Heart right ventricle (tissue), 16 donors: ENCODE results near the gene C9orf50. TPM values are rescaled to one million over a fixed set of nuclear protein-coding genes. Genes with fewer than 3 reads are reported as not detected.

Source experiments
- ATAC-seq, 8 donors: fragments of 200-7000 bp; cut with Tn5 transposase; one replicate each; pipeline ENCODE4 v1.9.1; 2020; ENCODE audit warnings: mild to moderate bottlenecking in 8 of 8, moderate library complexity in 8 of 8, moderate number of reproducible peaks in 1 of 8
- DNase-seq, 2 donors: peaks; one replicate each; pipeline ENCODE4 v3.0.0-alpha.2; 2020
- H3K27ac ChIP-seq, 10 donors: fragments of 200-600 bp; sonication (generic) in 2 of 10; one replicate each; pipeline versions ENCODE4 v1.5.0 to v1.8.0; 2020 to 2022; ENCODE audit warnings: mild to moderate bottlenecking in 3 of 10
- H3K27me3 ChIP-seq, 7 donors: fragments of 200-600 bp; one replicate each; pipeline ENCODE4 v1.8.0; 2021 to 2022; ENCODE audit warnings: mild to moderate bottlenecking in 2 of 7
- H3K36me3 ChIP-seq, 9 donors: fragments of 200-600 bp; sonication (generic) in 1 of 9; one replicate each; pipeline versions ENCODE4 v1.5.0 to v1.8.0; 2020 to 2022; ENCODE audit warnings: mild to moderate bottlenecking in 2 of 9
- H3K4me1 ChIP-seq, 9 donors: fragments of 200-600 bp; sonication (generic) in 1 of 9; one replicate each; pipeline versions ENCODE4 v1.5.0 to v1.8.0; 2020 to 2022; ENCODE audit warnings: mild to moderate bottlenecking in 4 of 9
- H3K4me3 ChIP-seq, 10 donors: fragments of 200-600 bp; sonication (generic) in 2 of 10; one replicate each; pipeline versions ENCODE4 v1.5.0 to v1.8.0; 2020 to 2022; ENCODE audit warnings: mild to moderate bottlenecking in 7 of 10, moderate library complexity in 2 of 10
- H3K9me3 ChIP-seq, 11 donors: fragments of 200-600 bp in 10 of 11; sonication (generic) in 2 of 11; one replicate each; pipeline versions ENCODE4 v1.5.0 to v1.8.0; 2013 to 2022; ENCODE audit warnings: mild to moderate bottlenecking in 2 of 11, control low read depth in 1 of 11, moderate library complexity in 1 of 11
- CTCF ChIP-seq, 9 donors: fragments of 200-600 bp; sonication (generic) in 2 of 9; IDR thresholded peaks; one replicate each; pipeline versions ENCODE4 v1.5.0 to v1.8.0; 2021 to 2022; ENCODE audit warnings: antibody characterized with exemption in 9 of 9, mild to moderate bottlenecking in 5 of 9, moderate library complexity in 1 of 9
- WGBS, 2 donors: extraction: QIAGEN DNeasy Blood & Tissue Kit; methylation state at CpG; one replicate each; pipeline ENCODE4 v1.1.7; 2013; ENCODE audit warnings: inconsistent platforms in 1 of 2; 5-methylcytosine and 5-hydroxymethylcytosine counted together
- intact Hi-C, 10 donors: fragments of 100-400 bp; cut with DNase I; formaldehyde crosslinking; loops; one replicate each; pipeline versions ENCODE4 v1.11.1 to v1.14.2; 2022
- polyA plus RNA-seq, 2 donors: library from polyadenylated mRNA; stranded (reverse); fragments of 200-250 nt; gene quantifications; one replicate each; pipeline ENCODE4 v1.2.3, GENCODE V29; 2013
- total RNA-seq, 10 donors: library from RNA; stranded (reverse); fragmentation: NEBNext Ultra II Directional in 3 of 10; extraction: Animal tissue kit (Norgen Biotek cat#: 25700) in 3 of 10; gene quantifications; one replicate each; pipeline versions ENCODE4 v1.2.1 to v1.2.4, GENCODE V29; 2021 to 2023
- donor health status: Arrhythmogenic right ventricular cardiomyopathy.
- donor health status: ischemic (EF 13 %, LVEDD 7.1; RV severe dilation, severe dysfunction).
- donor health status: healthy with polysubstance abuse.
- donor health status: DM: no; HTN: yes; CAD: no.
- donor health status: DM: no; HTN: no; CAD: no.
- donor health status: ischemic (EF 25% LVEDD 6.9; RV normal size, moderate dysfunction).
- donor health status: ischemic (EF 25% LVEDD 5.7; RV mildly dilated, moderate dysfunction).
- donor health status: healthy.
- donor health status: DM: yes; HTN: yes; CAD: no.
- donor health status: Ischemic cardiomyopathy.
- donor health status: ischemic (EF 35%, LVEDD 5.7; RV mildly dilated, moderate dysfunction).
- donor health status: nonischemic (EF 11% LVEDD 7.7; RV severe dilation, severe dysfunction).
- donor health status: DM: yes; HTN: yes; CAD: no.
- donor health status: PGD.
- donor health status: ischemic (EF 29% LVEDD 5.4; RV normal size, mild dysfunction).
- donor health status: nonischemic (EF 23%, LVEDD 6.1; RV moderate dilation, normal function).

The C9orf50 gene
- total and polyA plus RNA-seq, 12 donors, result not detected

- no peaks in the 10 kb centered on the region for H3K9me3 ChIP-seq
Observed at GRCh38 chr9:129628709-129629108, 7.8 kb upstream of the C9orf50 start.

GRCh38 chr9:129627556-129628440 is 6.9 kb upstream of the C9orf50 start:
- H3K9me3 ChIP-seq, result no peaks in the 10 kb centered on the region
- ATAC-seq, result no peak
- intact Hi-C loops, result loop anchor here in 2 of 10 donors (5.0 kb wide), 2 partner anchors 490 to 940 kb away; partner anchors contain the start of gene SET (in 1 of the 2)
- TF ChIP-seq CTCF (IDR thresholded peaks at IDR 0.05), result no peak
- DNase-seq, result no peak
- H3K4me3 ChIP-seq, result peak overlapping the region; percentile 58 to 90 (median 79)
- no peaks in the 10 kb centered on the region for H3K27me3 ChIP-seq
- 36 to 37% methylated on average over 12 of the region's 12 CpGs for WGBS, 2 donors
- peaks cover 24 to 74% (median 65%) of the 10 kb centered on the region in 9 donors for H3K4me1 ChIP-seq
- H3K36me3 ChIP-seq, result peaks cover 0 to 36% (median 0%) of the 10 kb centered on the region in 9 donors
- peak overlapping the region in 8 of 10 donors; percentile 89 to 98 (median 95) for H3K27ac ChIP-seq

More at GRCh38 chr9:129628709-129629108, 7.8 kb upstream of the C9orf50 start:
- DNase-seq (no peak), ATAC-seq (no peak)
- intact Hi-C loops, result loop anchor here in 2 of 10 donors (5.0 kb wide), 2 partner anchors 491 to 941 kb away; partner anchors contain the start of gene SET (in 1 of the 2)
- Histone ChIP-seq H3K27ac (peak overlapping the region in 1 of 10 donors; percentile 98), H3K4me3 (no peak overlapping the region), H3K27me3 (no peaks in the 10 kb centered on the region), H3K36me3 (peaks cover 0 to 45% (median 8%) of the 10 kb centered on the region in 9 donors), H3K4me1 (peaks cover 24 to 77% (median 65%) of the 10 kb centered on the region in 9 donors)
- TF ChIP-seq CTCF (IDR thresholded peaks at IDR 0.05), result no peak
- 67 to 70% methylated on average over 6 of the region's 6 CpGs for WGBS, 2 donors

- ATAC-seq (peak; percentile 5 to 49 (median 31)), DNase-seq (no peak)
- intact Hi-C loops, result loop anchor here in 2 of 10 donors (5.0 kb wide), 2 partner anchors 489 to 939 kb away; partner anchors contain the start of gene SET (in 1 of the 2)
- Histone ChIP-seq H3K9me3 (no peaks in the 10 kb centered on the region), H3K4me3 (peak overlapping the region; percentile 58 to 90 (median 79)), H3K36me3 (peaks cover 0 to 26% (median 0%) of the 10 kb centered on the region in 9 donors), H3K4me1 (peaks cover 24 to 67% (median 59%) of the 10 kb centered on the region in 9 donors), H3K27ac (peak overlapping the region; percentile 79 to 98 (median 94)), H3K27me3 (peaks cover 0 to 3% (median 0%) of the 10 kb centered on the region in 7 donors)
- TF ChIP-seq CTCF (IDR thresholded peaks at IDR 0.05), result no peak
- WGBS, 2 donors, result 0 to 1% methylated on average over 20 of the region's 20 CpGs
Observed at GRCh38 chr9:129626625-129627284, 5.9 kb upstream of the C9orf50 start.
